HAP-1 (cell line): ENCODE data around the gene TBC1D16.

ENCODE experiments used
- DNase-seq, 2 experiments: peaks; one replicate each; pipeline ENCODE4 v3.0.0-alpha.2; 2016 to 2020; ENCODE audit warnings: low spot score in 2 of 2
- H3K27me3 ChIP-seq: fragments of 250-450 bp; sonication (Bioruptor Pico); 2 replicates; pipeline ENCODE4 v1.5.1; 2020; ENCODE audit warnings: low read depth, mild to moderate bottlenecking, moderate library complexity
- H3K36me3 ChIP-seq: fragments of 250-450 bp; sonication (Bioruptor Pico); replicated peaks from 2 replicates; pipeline ENCODE4 v1.5.1; 2020; ENCODE audit warnings: mild to moderate bottlenecking
- H3K4me1 ChIP-seq: fragments of 250-450 bp; sonication (Bioruptor Pico); 2 replicates; pipeline ENCODE4 v1.5.1; 2020; ENCODE audit warnings: mild to moderate bottlenecking
- H3K4me3 ChIP-seq: fragments of 250-450 bp; sonication (Bioruptor Pico); 2 replicates; pipeline ENCODE4 v1.5.1; 2020; ENCODE audit warnings: mild to moderate bottlenecking, moderate library complexity
- H3K9me3 ChIP-seq: fragments of 250-450 bp; sonication (Bioruptor Pico); 2 replicates; pipeline ENCODE4 v1.5.1; 2020; ENCODE audit warnings: mild to moderate bottlenecking, moderate library complexity
- in situ Hi-C: fragments of 300-500 bp; cut with MboI; formaldehyde crosslinking; loops from 3 replicates; pipeline ENCODE4 v1.14.3; 2020; ENCODE audit warnings: low sequenced_read_pairs, inconsistent platforms, mixed read lengths

TBC1D16 gene

GRCh38 chr17:79936641-79937381, 98.9 kb downstream of the TBC1D16 start:
- Histone ChIP-seq H3K4me1 (no peaks in the 10 kb centered on the region), H3K36me3 (peaks cover 12% of the 10 kb centered on the region; the same call in 1 of the 2 replicates), H3K9me3 (no peaks in the 10 kb centered on the region), H3K27me3 (no peaks in the 10 kb centered on the region), H3K4me3 (no peak overlapping the region)
- peak in 1 of 2 experiments; percentile 50 for DNase-seq
- in situ Hi-C loops: no loop called here

GRCh38 chr17:79936050-79936449, 99.6 kb downstream of the TBC1D16 start:
- H3K4me1 ChIP-seq: no peaks in the 10 kb centered on the region
- H3K36me3 ChIP-seq: peaks cover 12% of the 10 kb centered on the region; the same call in 1 of the 2 replicates
- no peak overlapping the region for H3K4me3 ChIP-seq
- in situ Hi-C loops: no loop called here
- H3K27me3 ChIP-seq: no peaks in the 10 kb centered on the region; the same call in 1 of the 2 replicates
- no peak for DNase-seq
- H3K9me3 ChIP-seq: no peaks in the 10 kb centered on the region

- no peak overlapping the region for H3K4me3 ChIP-seq
- no peak for DNase-seq
- H3K4me1 ChIP-seq: no peaks in the 10 kb centered on the region
These were observed 100.3 kb downstream of the TBC1D16 start for GRCh38 chr17:79935197-79935885.

GRCh38 chr17:79934653-79934970, 101.1 kb downstream of the TBC1D16 start:
- H3K27me3 ChIP-seq: peaks cover 8% of the 10 kb centered on the region
- no peak for DNase-seq
- H3K36me3 ChIP-seq: peaks cover 6% of the 10 kb centered on the region; the same call in 1 of the 2 replicates
- no peaks in the 10 kb centered on the region for H3K4me1 ChIP-seq
- H3K4me3 ChIP-seq: no peak overlapping the region
- no peaks in the 10 kb centered on the region for H3K9me3 ChIP-seq
- in situ Hi-C loops: no loop called here

More at GRCh38 chr17:79935197-79935885, 100.3 kb downstream of the TBC1D16 start:
- Histone ChIP-seq H3K27me3 (peaks cover 4% of the 10 kb centered on the region), H3K36me3 (peaks cover 12% of the 10 kb centered on the region; the same call in 1 of the 2 replicates), H3K9me3 (no peaks in the 10 kb centered on the region)
- in situ Hi-C loops: no loop called here

GRCh38 chr17:79933863-79934652, 101.6 kb downstream of the TBC1D16 start:
- in situ Hi-C loops: no loop called here
- peaks cover 3% of the 10 kb centered on the region; the same call in 1 of the 2 replicates for H3K36me3 ChIP-seq
- H3K9me3 ChIP-seq: no peaks in the 10 kb centered on the region
- H3K4me3 ChIP-seq: no peak overlapping the region
- DNase-seq: no peak
- no peaks in the 10 kb centered on the region for H3K4me1 ChIP-seq
- H3K27me3 ChIP-seq: peaks cover 8% of the 10 kb centered on the region

GRCh38 chr17:79932451-79933306, 103.0 kb downstream of the TBC1D16 start:
- in situ Hi-C loops: no loop called here
- no peaks in the 10 kb centered on the region for H3K4me1 ChIP-seq

GRCh38 chr17:79931817-79932309, 103.8 kb downstream of the TBC1D16 start:
- no peak for DNase-seq
- H3K36me3 ChIP-seq: no peaks in the 10 kb centered on the region
- in situ Hi-C loops: no loop called here
- H3K4me1 ChIP-seq: no peaks in the 10 kb centered on the region
- H3K9me3 ChIP-seq: no peaks in the 10 kb centered on the region
- H3K27me3 ChIP-seq: peaks cover 8% of the 10 kb centered on the region
- H3K4me3 ChIP-seq: no peak overlapping the region

More at GRCh38 chr17:79932451-79933306, 103.0 kb downstream of the TBC1D16 start:
- Histone ChIP-seq H3K36me3 (no peaks in the 10 kb centered on the region), H3K4me3 (no peak overlapping the region), H3K27me3 (peaks cover 8% of the 10 kb centered on the region), H3K9me3 (no peaks in the 10 kb centered on the region)
- DNase-seq: no peak

- in situ Hi-C loops: no loop called here
- no peaks in the 10 kb centered on the region for H3K36me3 ChIP-seq
- no peak overlapping the region for H3K4me3 ChIP-seq
These were observed 104.5 kb downstream of the TBC1D16 start for GRCh38 chr17:79930877-79931816.

GRCh38 chr17:79930062-79930876, 105.4 kb downstream of the TBC1D16 start:
- H3K4me1 ChIP-seq: no peaks in the 10 kb centered on the region
- in situ Hi-C loops: no loop called here
- peaks cover 8% of the 10 kb centered on the region for H3K27me3 ChIP-seq

More at GRCh38 chr17:79930877-79931816, 104.5 kb downstream of the TBC1D16 start:
- Histone ChIP-seq H3K27me3 (peaks cover 8% of the 10 kb centered on the region), H3K4me1 (no peaks in the 10 kb centered on the region), H3K9me3 (no peaks in the 10 kb centered on the region)
- DNase-seq: no peak

GRCh38 chr17:79929257-79930061, 106.2 kb downstream of the TBC1D16 start:
- Histone ChIP-seq H3K27me3 (peaks cover 8% of the 10 kb centered on the region), H3K4me1 (no peaks in the 10 kb centered on the region), H3K9me3 (no peaks in the 10 kb centered on the region), H3K36me3 (no peaks in the 10 kb centered on the region), H3K4me3 (peak overlapping the region; percentile 25; the same call in 1 of the 2 replicates)
- no peak for DNase-seq
- in situ Hi-C loops: no loop called here

More at GRCh38 chr17:79930062-79930876, 105.4 kb downstream of the TBC1D16 start:
- H3K36me3 ChIP-seq: no peaks in the 10 kb centered on the region
- no peaks in the 10 kb centered on the region for H3K9me3 ChIP-seq
- DNase-seq: peak in 1 of 2 experiments; percentile 30
- H3K4me3 ChIP-seq: peak overlapping the region; percentile 25
